ENCODE measurements around the gene SPTLC3.
A peak's percentile ranks its signal among the peaks of the same experiment; 100 is the strongest.

The SPTLC3 gene

GRCh38 chr20:12999201-12999600, 9.6 kb upstream of the SPTLC3 start:
- no peak overlapping the region for H3K4me3 ChIP-seq (ENCODE audit: low read depth, low read length)
- no peak for TF ChIP-seq CTCF (IDR thresholded peaks at IDR 0.05; ENCODE audit: low read depth, low read length, missing control alignments)
- in situ Hi-C loops (cut with HindIII; ENCODE audit: low sequenced_read_pairs), result no loop called here
- no peak for DNase-seq (ENCODE audit: low read depth)

GRCh38 chr20:13002251-13002650, 6.5 kb upstream of the SPTLC3 start:
- no peak for TF ChIP-seq CTCF (IDR thresholded peaks at IDR 0.05; ENCODE audit: low read depth, low read length, missing control alignments)
- no peak overlapping the region for H3K4me3 ChIP-seq (ENCODE audit: low read depth, low read length)
- no peak for DNase-seq (ENCODE audit: low read depth)
- in situ Hi-C loops (cut with HindIII; ENCODE audit: low sequenced_read_pairs), result no loop called here

GRCh38 chr20:13006825-13007224, 1.9 kb upstream of the SPTLC3 start:
- DNase-seq (ENCODE audit: low read depth), result no peak
- no peak overlapping the region for H3K4me3 ChIP-seq (ENCODE audit: low read depth, low read length)
- in situ Hi-C loops (cut with HindIII; ENCODE audit: low sequenced_read_pairs), result no loop called here
- TF ChIP-seq CTCF (IDR thresholded peaks at IDR 0.05; ENCODE audit: low read depth, low read length, missing control alignments), result no peak

- H3K4me3 ChIP-seq (ENCODE audit: low read depth, low read length), result no peak overlapping the region
These were observed 1.2 kb upstream of the SPTLC3 start for GRCh38 chr20:13007596-13007995.

GRCh38 chr20:13009682-13010406, 1.1 kb downstream of the SPTLC3 start:
- in situ Hi-C loops (cut with HindIII; ENCODE audit: low sequenced_read_pairs), result no loop called here
- peak; percentile 99 for DNase-seq (ENCODE audit: low read depth)
- H3K4me3 ChIP-seq (ENCODE audit: low read depth, low read length), result peak overlapping the region; percentile 45
- no peak for TF ChIP-seq CTCF (IDR thresholded peaks at IDR 0.05; ENCODE audit: low read depth, low read length, missing control alignments)

More at GRCh38 chr20:13007596-13007995, 1.2 kb upstream of the SPTLC3 start:
- no peak for TF ChIP-seq CTCF (IDR thresholded peaks at IDR 0.05; ENCODE audit: low read depth, low read length, missing control alignments)
- in situ Hi-C loops (cut with HindIII; ENCODE audit: low sequenced_read_pairs), result no loop called here
- no peak for DNase-seq (ENCODE audit: low read depth)

GRCh38 chr20:13012886-13013285, 4.1 kb downstream of the SPTLC3 start:
- no peak for TF ChIP-seq CTCF (IDR thresholded peaks at IDR 0.05; ENCODE audit: low read depth, low read length, missing control alignments)
- DNase-seq (ENCODE audit: low read depth), result no peak
- H3K4me3 ChIP-seq (ENCODE audit: low read depth, low read length), result no peak overlapping the region
- in situ Hi-C loops (cut with HindIII; ENCODE audit: low sequenced_read_pairs), result no loop called here

All from astrocyte of the cerebellum (primary cell).